Erythroblast (primary cell): ENCODE measurements around the gene SPNS3.
A peak's percentile ranks its signal among the peaks of the same experiment; 100 is the strongest.

Source experiments
- GATA1 ChIP-seq: IDR thresholded peaks from 2 replicates; pipeline ENCODE4 v1.6.1; 2011; ENCODE audit warnings: low read depth, mild to moderate bottlenecking, control low read depth, low read length, moderate library complexity
- POLR2A ChIP-seq: IDR thresholded peaks from 2 replicates; pipeline ENCODE4 v1.6.1; 2011; ENCODE audit warnings: mild to moderate bottlenecking, low read length

GRCh38 chr17:4534928-4535666, 101.4 kb downstream of the SPNS3 start:
- peak; percentile 17 for TF ChIP-seq POLR2A
- no peak for TF ChIP-seq GATA1
